Sigmoid colon (tissue), 7 donors: Measurements from ENCODE around the gene DDX51. TPM values are rescaled to one million over a fixed set of nuclear protein-coding genes. Genes with fewer than 3 reads are reported as not detected.

ENCODE experiments used
- DNase-seq: peaks from one replicate; pipeline ENCODE4 v3.0.0-alpha.2; 2019
- H3K27ac ChIP-seq, 4 donors: fragments of 200-600 bp; sonication (generic); one replicate each; pipeline ENCODE4 v1.5.1; 2016 to 2019; ENCODE audit warnings: mild to moderate bottlenecking in 1 of 4
- H3K27me3 ChIP-seq, 3 donors: fragments of 200-600 bp; sonication (generic); one replicate each; pipeline ENCODE4 v1.5.1; 2019; ENCODE audit warnings: mild to moderate bottlenecking in 1 of 3
- H3K36me3 ChIP-seq, 4 donors: fragments of 200-600 bp; sonication (generic); one replicate each; pipeline ENCODE4 v1.5.1; 2016 to 2019
- H3K4me1 ChIP-seq, 4 donors: fragments of 200-600 bp; sonication (generic); one replicate each; pipeline ENCODE4 v1.5.1; 2017 to 2019
- H3K4me3 ChIP-seq, 4 donors: fragments of 200-600 bp; sonication (generic); one replicate each; pipeline ENCODE4 v1.5.1; 2017 to 2019; ENCODE audit warnings: mild to moderate bottlenecking in 2 of 4, moderate library complexity in 1 of 4
- H3K9me3 ChIP-seq, 4 donors: fragments of 200-600 bp in 3 of 4; sonication (generic) in 3 of 4; one replicate each; pipeline versions ENCODE4 v1.5.1 to v1.6.1; 2013 to 2019
- EP300 ChIP-seq, 4 donors: sonication (generic); formaldehyde crosslinking; IDR thresholded peaks; one replicate each; pipeline ENCODE4 v1.6.1; 2017; ENCODE audit warnings: antibody characterized with exemption in 4 of 4
- POLR2A ChIP-seq, 2 donors: fragments of 450-650 bp; IDR thresholded peaks; one replicate each; pipeline ENCODE4 v1.6.1; 2016; ENCODE audit warnings: antibody characterized with exemption in 2 of 2, mild to moderate bottlenecking in 2 of 2, moderate library complexity in 2 of 2
- POLR2AphosphoS5 ChIP-seq, 4 donors: sonication (generic); formaldehyde crosslinking; IDR thresholded peaks; one replicate each; pipeline ENCODE4 v1.6.1; 2017; ENCODE audit warnings: antibody characterized with exemption in 4 of 4
- WGBS, 2 donors: extraction: QIAGEN DNeasy Blood & Tissue Kit; methylation state at CpG; one replicate each; pipeline ENCODE4 v1.1.7; 2013; 5-methylcytosine and 5-hydroxymethylcytosine counted together
- intact Hi-C: fragments of 100-400 bp; cut with DNase I; formaldehyde crosslinking; loops from one replicate; pipeline ENCODE4 v1.15.1; 2023
- polyA plus RNA-seq, 3 donors: library from polyadenylated mRNA; stranded (reverse); fragments of 200-250 nt; gene quantifications; one replicate each; pipeline ENCODE4 v1.2.3, GENCODE V29; 2013
- total RNA-seq, 4 donors: library from RNA; depleted of rRNA; stranded (reverse); fragments of >200 nt; gene quantifications; one replicate each; pipeline ENCODE4 v1.1.0, GENCODE V29; 2016
- TF ChIP-seq, protein P1 (sequence below), 4 experiments: fragments of 450-650 bp in 3 of 4; fragments of 200-600 bp in 1 of 4; IDR thresholded peaks; one replicate each; pipeline ENCODE4 v1.5.1; 2016 to 2019; ENCODE audit warnings: antibody characterized with exemption in 4 of 4, mild to moderate bottlenecking in 3 of 4, moderate library complexity in 2 of 4
- donor health status: healthy with polysubstance abuse.
- donor health status: Bipolar disorder and iron deficiency.
- donor health status: healthy.

Gene DDX51
- total and polyA plus RNA-seq, 7 donors: 3.9 to 22.4 (median 7.2) TPM

DNA sequence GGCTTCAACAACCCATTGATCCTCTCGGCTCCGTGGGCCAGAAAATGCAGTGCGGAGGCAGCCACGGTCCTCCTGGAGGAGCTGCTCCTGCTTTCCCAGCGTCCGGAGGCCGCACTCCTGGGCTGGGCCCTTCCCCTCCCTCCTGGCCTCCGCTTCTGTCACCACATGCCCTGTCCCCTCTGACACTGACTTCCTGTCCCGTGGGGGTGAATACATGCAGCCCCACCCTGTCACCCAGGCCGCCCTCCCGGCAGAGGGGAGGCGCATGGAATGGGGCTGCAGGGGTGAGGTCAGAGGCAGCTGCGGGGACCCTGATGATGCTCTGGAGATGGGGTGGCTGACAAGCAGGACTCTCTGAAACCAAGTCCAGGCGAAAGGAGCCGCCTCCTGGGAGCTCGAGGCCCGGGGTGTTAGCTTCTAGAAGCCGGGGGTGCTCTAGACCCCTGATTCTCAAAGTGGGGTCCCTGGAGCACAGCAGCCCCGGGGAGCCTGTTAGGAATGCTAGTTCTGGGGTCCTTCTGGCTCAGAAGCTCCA, 32.3 kb upstream of the DDX51 start:
- 61 to 75% methylated on average over 19 of the region's 19 CpGs for WGBS, 2 donors
- TF ChIP-seq EP300 (IDR thresholded peaks at IDR 0.05) (no peak), POLR2AphosphoS5 (IDR thresholded peaks at IDR 0.05) (no peak), POLR2A (IDR thresholded peaks at IDR 0.05) (no peak)
- TF ChIP-seq, protein P1, sequence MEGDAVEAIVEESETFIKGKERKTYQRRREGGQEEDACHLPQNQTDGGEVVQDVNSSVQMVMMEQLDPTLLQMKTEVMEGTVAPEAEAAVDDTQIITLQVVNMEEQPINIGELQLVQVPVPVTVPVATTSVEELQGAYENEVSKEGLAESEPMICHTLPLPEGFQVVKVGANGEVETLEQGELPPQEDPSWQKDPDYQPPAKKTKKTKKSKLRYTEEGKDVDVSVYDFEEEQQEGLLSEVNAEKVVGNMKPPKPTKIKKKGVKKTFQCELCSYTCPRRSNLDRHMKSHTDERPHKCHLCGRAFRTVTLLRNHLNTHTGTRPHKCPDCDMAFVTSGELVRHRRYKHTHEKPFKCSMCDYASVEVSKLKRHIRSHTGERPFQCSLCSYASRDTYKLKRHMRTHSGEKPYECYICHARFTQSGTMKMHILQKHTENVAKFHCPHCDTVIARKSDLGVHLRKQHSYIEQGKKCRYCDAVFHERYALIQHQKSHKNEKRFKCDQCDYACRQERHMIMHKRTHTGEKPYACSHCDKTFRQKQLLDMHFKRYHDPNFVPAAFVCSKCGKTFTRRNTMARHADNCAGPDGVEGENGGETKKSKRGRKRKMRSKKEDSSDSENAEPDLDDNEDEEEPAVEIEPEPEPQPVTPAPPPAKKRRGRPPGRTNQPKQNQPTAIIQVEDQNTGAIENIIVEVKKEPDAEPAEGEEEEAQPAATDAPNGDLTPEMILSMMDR (IDR thresholded peaks at IDR 0.05): no peak
- intact Hi-C loops: no loop called here
- H3K9me3 ChIP-seq: no peaks in the 10 kb centered on the region
- H3K27me3 ChIP-seq: peaks cover 4 to 85% (median 71%) of the 10 kb centered on the region in 3 donors
- H3K36me3 ChIP-seq: no peaks in the 10 kb centered on the region
- H3K27ac ChIP-seq: no peak overlapping the region
- no peak for DNase-seq
- H3K4me1 ChIP-seq: no peaks in the 10 kb centered on the region
- H3K4me3 ChIP-seq: no peak overlapping the region

DNA sequence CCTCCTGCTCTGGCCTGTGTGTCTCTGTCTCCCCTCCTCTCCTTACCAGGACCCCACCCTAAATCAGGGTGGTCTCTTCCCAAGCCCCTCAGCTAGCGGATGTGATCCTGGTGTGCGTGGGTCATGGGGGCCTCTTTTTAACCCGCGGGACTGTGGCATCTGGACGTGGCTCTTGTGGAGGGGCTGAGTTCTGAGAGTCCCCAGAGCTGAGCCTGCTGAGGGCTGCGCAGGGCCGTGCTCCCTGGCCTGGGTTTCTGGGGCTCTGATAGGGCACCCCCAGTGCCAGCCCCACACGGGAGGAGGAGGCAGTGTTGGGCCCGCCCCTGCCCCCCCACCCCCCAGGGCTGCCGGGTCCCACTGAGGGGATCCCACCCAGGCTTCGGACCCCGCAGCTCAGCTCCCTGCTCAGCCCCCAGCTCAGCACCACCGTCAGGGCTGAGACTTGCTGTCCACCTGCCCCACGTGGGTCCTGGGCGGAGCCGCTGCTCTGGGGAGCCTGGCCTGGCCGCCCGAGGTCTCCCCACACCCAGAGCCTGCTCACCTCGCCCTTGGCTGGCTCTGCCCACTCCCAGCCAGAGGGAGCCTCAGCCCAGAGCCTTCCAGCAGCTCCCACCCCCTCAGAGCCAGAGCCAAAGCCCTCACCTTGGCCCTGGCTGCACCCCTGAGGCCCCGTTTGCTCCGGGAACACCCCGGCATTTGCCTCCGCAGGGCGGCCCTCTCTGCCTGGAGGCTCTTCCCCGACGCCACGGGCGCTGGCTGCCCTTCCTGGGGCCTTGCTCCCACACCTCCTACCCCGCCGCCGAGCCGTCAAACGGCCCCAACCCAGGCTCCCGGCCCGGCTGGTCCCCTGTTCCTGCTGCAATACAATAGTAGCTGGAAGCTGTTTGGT, 31.6 kb upstream of the DDX51 start:
- no peak for TF ChIP-seq EP300 (IDR thresholded peaks at IDR 0.05)
- TF ChIP-seq, protein P1 (IDR thresholded peaks at IDR 0.05): no peak
- no peak for TF ChIP-seq POLR2AphosphoS5 (IDR thresholded peaks at IDR 0.05)
- no peak for TF ChIP-seq POLR2A (IDR thresholded peaks at IDR 0.05)
- Histone ChIP-seq H3K27ac (no peak overlapping the region), H3K4me3 (no peak overlapping the region), H3K36me3 (no peaks in the 10 kb centered on the region), H3K9me3 (no peaks in the 10 kb centered on the region), H3K4me1 (no peaks in the 10 kb centered on the region), H3K27me3 (peaks cover 7 to 92% (median 73%) of the 10 kb centered on the region in 3 donors)
- 45 to 74% methylated on average over 35 of the region's 35 CpGs for WGBS, 2 donors
- intact Hi-C loops: no loop called here
- no peak for DNase-seq

DNA sequence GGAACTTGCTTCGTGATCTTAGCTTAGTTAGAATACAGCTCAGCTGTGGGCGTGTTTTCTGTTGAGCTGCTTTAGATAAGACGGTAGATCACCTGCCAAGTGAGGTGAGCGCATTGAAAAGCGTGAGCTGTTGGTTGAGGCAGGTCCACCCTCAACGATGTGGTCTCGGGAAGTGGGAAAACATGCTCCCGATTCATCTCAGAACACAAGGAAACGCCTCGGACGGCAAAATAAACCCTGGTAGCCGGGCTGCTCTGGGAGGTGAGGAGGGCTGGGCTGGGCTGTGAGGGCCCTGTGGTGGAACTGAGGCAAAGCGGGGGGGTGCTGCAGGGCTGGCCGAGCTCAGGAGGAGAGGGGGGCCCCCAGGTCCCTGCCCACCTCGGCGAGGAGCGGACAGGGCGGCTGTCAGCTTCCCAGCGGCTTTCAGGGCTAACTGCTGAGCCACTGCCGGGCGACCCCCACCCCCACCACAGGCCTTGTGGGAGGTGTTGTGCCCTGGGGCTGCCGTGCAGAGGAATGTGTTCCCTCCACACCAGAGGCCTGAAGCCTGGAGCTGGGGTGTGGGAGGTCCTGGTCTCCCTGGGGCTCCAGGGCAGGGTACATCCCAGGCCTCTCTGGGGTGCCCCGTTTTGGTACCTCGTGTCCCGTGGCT, 30.8 kb upstream of the DDX51 start:
- Histone ChIP-seq H3K9me3 (no peaks in the 10 kb centered on the region), H3K36me3 (no peaks in the 10 kb centered on the region), H3K27me3 (peaks cover 7 to 99% (median 79%) of the 10 kb centered on the region in 3 donors), H3K4me1 (no peaks in the 10 kb centered on the region), H3K4me3 (no peak overlapping the region), H3K27ac (no peak overlapping the region)
- intact Hi-C loops: no loop called here
- DNase-seq: no peak
- TF ChIP-seq EP300 (IDR thresholded peaks at IDR 0.05): no peak
- TF ChIP-seq, protein P1 (IDR thresholded peaks at IDR 0.05): no peak
- no peak for TF ChIP-seq POLR2A (IDR thresholded peaks at IDR 0.05)
- WGBS, 2 donors: 47 to 72% methylated on average over 25 of the region's 25 CpGs

DNA sequence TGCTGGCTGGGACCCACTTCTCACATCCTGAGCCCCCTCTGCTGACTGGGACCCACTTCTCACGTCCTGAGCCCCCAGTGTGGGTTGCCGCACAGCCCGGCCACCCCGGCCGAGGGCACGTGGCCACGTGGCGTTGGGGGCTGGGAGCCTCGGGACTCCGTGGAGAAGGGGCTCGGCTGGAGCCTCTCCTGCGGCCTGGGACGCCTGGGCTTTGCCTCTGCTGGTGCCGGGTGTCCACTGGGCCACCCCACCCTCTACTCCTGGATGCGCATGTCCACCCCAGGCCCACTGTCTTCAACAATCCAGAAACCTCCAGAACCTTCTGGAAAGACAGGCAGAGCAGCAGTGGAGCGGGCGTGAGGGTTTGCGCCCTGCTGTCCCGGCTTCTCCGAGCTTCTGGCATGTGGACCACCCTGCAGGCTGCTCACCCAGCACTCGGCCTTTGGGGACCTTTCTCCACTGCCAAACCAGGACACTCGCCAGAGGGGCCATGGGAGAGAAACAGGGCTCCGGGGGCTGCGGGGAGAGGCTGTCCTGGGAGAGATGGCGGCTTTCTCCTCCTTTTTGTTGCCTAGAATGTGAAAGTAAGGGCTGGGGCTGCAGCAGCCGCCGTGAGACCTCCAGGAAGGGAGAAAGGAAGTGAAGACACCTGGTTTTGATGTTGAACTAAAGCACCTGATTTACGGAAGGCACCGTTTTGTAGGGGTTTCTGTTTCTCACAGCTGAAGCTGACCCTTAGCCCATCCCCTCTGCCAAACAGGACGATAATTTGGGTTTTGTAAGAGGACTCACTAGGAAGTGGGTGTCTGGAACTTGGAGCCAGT, 30.1 kb upstream of the DDX51 start:
- Histone ChIP-seq H3K9me3 (no peaks in the 10 kb centered on the region), H3K27me3 (peaks cover 7 to 99% (median 79%) of the 10 kb centered on the region in 3 donors), H3K4me1 (no peaks in the 10 kb centered on the region), H3K4me3 (no peak overlapping the region), H3K27ac (no peak overlapping the region), H3K36me3 (no peaks in the 10 kb centered on the region)
- no peak for DNase-seq
- TF ChIP-seq EP300 (IDR thresholded peaks at IDR 0.05) (no peak), POLR2A (IDR thresholded peaks at IDR 0.05) (no peak), POLR2AphosphoS5 (IDR thresholded peaks at IDR 0.05) (no peak)
- TF ChIP-seq, protein P1 (IDR thresholded peaks at IDR 0.05): no peak
- 78 to 81% methylated on average over 30 of the region's 30 CpGs for WGBS, 2 donors
- intact Hi-C loops: no loop called here
